Muscle of leg (tissue), 11 donors: ENCODE results near the gene CSF1R. TPM values are rescaled to one million over a fixed set of nuclear protein-coding genes. Genes with fewer than 3 reads are reported as not detected.
"Not testable (repeated sequence)": the region's sequence is repeated elsewhere in the genome, so short reads cannot be mapped to it uniquely, and the experiment has no call there.

Experiments used
- DNase-seq: peaks from one replicate; pipeline ENCODE4 v3.0.0; 2013
- H3K27ac ChIP-seq: one replicate; pipeline ENCODE4 v1.5.1; 2013; ENCODE audit warnings: mild to moderate bottlenecking, low read length, control low read depth
- H3K27me3 ChIP-seq: one replicate; pipeline ENCODE4 v1.6.1; 2013; ENCODE audit warnings: low read length; ENCODE audit not compliant: control insufficient read depth, insufficient read depth
- H3K36me3 ChIP-seq: one replicate; pipeline ENCODE4 v1.6.1; 2013; ENCODE audit warnings: low read length; ENCODE audit not compliant: control insufficient read depth, insufficient read depth
- H3K4me1 ChIP-seq: one replicate; pipeline ENCODE4 v1.6.1; 2013; ENCODE audit warnings: low read length; ENCODE audit not compliant: control insufficient read depth, insufficient read depth
- H3K4me3 ChIP-seq: one replicate; pipeline ENCODE4 v1.5.1; 2013; ENCODE audit warnings: low read length, control low read depth
- H3K9me3 ChIP-seq: replicated peaks from 2 replicates; pipeline ENCODE4 v1.6.1; 2013; ENCODE audit warnings: low read depth, low read length; ENCODE audit not compliant: control insufficient read depth
- WGBS: methylation state at CpG from one replicate; pipeline ENCODE4 v1.1.5; 2013; ENCODE audit warnings: missing lambda C conversion rate; ENCODE audit not compliant: insufficient coverage; 5-methylcytosine and 5-hydroxymethylcytosine counted together
- polyA plus RNA-seq, 8 donors: library from polyadenylated mRNA; unstranded; fragments of 120-200 nt; gene quantifications; one replicate each; pipeline versions ENCODE4 v1.2.1 to v1.2.3, GENCODE V29; 2013; ENCODE audit warnings: inconsistent platforms in 1 of 8, low replicate concordance in 1 of 8; ENCODE audit not compliant: insufficient read length in 8 of 8, insufficient read depth in 1 of 8
- total RNA-seq: library from RNA; stranded (reverse); fragments of 120-200 nt; gene quantifications from one replicate; pipeline ENCODE4 v1.2.4, GENCODE V29; 2013

The CSF1R gene
- total and polyA plus RNA-seq, 9 donors = 9.2 to 34.5 (median 27.3) TPM

- H3K27ac ChIP-seq = no peak overlapping the region
- H3K4me1 ChIP-seq = peaks cover 10% of the 10 kb centered on the region
- H3K9me3 ChIP-seq = no peaks in the 10 kb centered on the region
- H3K4me3 ChIP-seq = no peak overlapping the region
- 95% methylated on average over 9 of the region's 9 CpGs for WGBS
- DNase-seq = no peak
- no peaks in the 10 kb centered on the region for H3K27me3 ChIP-seq
- peaks cover 49% of the 10 kb centered on the region for H3K36me3 ChIP-seq
Observed at GRCh38 chr5:150056075-150056443, 30.3 kb downstream of the CSF1R start.

GRCh38 chr5:150055326-150056074, 30.9 kb downstream of the CSF1R start:
- Histone ChIP-seq H3K27ac (no peak overlapping the region), H3K4me1 (peaks cover 10% of the 10 kb centered on the region), H3K36me3 (peaks cover 53% of the 10 kb centered on the region), H3K9me3 (no peaks in the 10 kb centered on the region), H3K4me3 (no peak overlapping the region), H3K27me3 (no peaks in the 10 kb centered on the region)
- 86% methylated on average over 12 of the region's 14 CpGs for WGBS
- DNase-seq = no peak

GRCh38 chr5:150054569-150054968, 31.8 kb downstream of the CSF1R start:
- Histone ChIP-seq H3K9me3 (no peaks in the 10 kb centered on the region), H3K27me3 (no peaks in the 10 kb centered on the region), H3K27ac (no peak overlapping the region), H3K4me1 (peaks cover 10% of the 10 kb centered on the region), H3K4me3 (no peak overlapping the region), H3K36me3 (peaks cover 62% of the 10 kb centered on the region)
- no peak for DNase-seq
- 100% methylated on average over 1 of the region's 2 CpGs for WGBS

GRCh38 chr5:150053713-150054392, 32.5 kb downstream of the CSF1R start:
- WGBS = 83% methylated on average over 1 of the region's 14 CpGs

GRCh38 chr5:150052956-150053712, 33.2 kb downstream of the CSF1R start:
- no peak for DNase-seq
- Histone ChIP-seq H3K27me3 (no peaks in the 10 kb centered on the region), H3K9me3 (no peaks in the 10 kb centered on the region), H3K4me3 (no peak overlapping the region), H3K27ac (no peak overlapping the region), H3K36me3 (peaks cover 77% of the 10 kb centered on the region), H3K4me1 (peaks cover 5% of the 10 kb centered on the region)
- 84% methylated on average over 8 of the region's 9 CpGs for WGBS

More at GRCh38 chr5:150053713-150054392, 32.5 kb downstream of the CSF1R start:
- no peaks in the 10 kb centered on the region for H3K9me3 ChIP-seq
- H3K36me3 ChIP-seq = peaks cover 69% of the 10 kb centered on the region
- H3K4me3 ChIP-seq = no peak overlapping the region
- no peak for DNase-seq
- H3K27ac ChIP-seq = no peak overlapping the region
- H3K4me1 ChIP-seq = peaks cover 10% of the 10 kb centered on the region
- no peaks in the 10 kb centered on the region for H3K27me3 ChIP-seq

- Histone ChIP-seq H3K4me3 (no peak overlapping the region), H3K27ac (no peak overlapping the region), H3K36me3 (peaks cover 84% of the 10 kb centered on the region), H3K27me3 (no peaks in the 10 kb centered on the region), H3K4me1 (peaks cover 5% of the 10 kb centered on the region), H3K9me3 (no peaks in the 10 kb centered on the region)
- no peak for DNase-seq
- WGBS = 79% methylated on average over 6 of the region's 6 CpGs
Observed at GRCh38 chr5:150052226-150052955, 34.0 kb downstream of the CSF1R start.

- no peaks in the 10 kb centered on the region for H3K9me3 ChIP-seq
- peaks cover 5% of the 10 kb centered on the region for H3K4me1 ChIP-seq
- H3K27ac ChIP-seq = no peak overlapping the region
- DNase-seq = no peak
- H3K27me3 ChIP-seq = no peaks in the 10 kb centered on the region
- no peak overlapping the region for H3K4me3 ChIP-seq
- H3K36me3 ChIP-seq = peaks cover 90% of the 10 kb centered on the region
- 90% methylated on average over 17 of the region's 18 CpGs for WGBS
Observed at GRCh38 chr5:150051657-150052195, 34.6 kb downstream of the CSF1R start.

GRCh38 chr5:150050172-150050811, 36.1 kb downstream of the CSF1R start:
- H3K4me3 ChIP-seq, DNase-seq, H3K27ac ChIP-seq, H3K4me1 ChIP-seq, H3K9me3 ChIP-seq, H3K27me3 ChIP-seq: not testable (repeated sequence)
- H3K36me3 ChIP-seq = peaks cover 91% of the 10 kb centered on the region
- WGBS = 100% methylated on average over 3 of the region's 14 CpGs

GRCh38 chr5:150046031-150046430, 40.3 kb downstream of the CSF1R start:
- whole genome bisulfite sequencing = 100% methylated on average over 1 of the region's 6 CpGs
- H3K9me3 ChIP-seq = no peaks in the 10 kb centered on the region
- H3K4me1 ChIP-seq = peaks cover 10% of the 10 kb centered on the region
- no peak overlapping the region for H3K4me3 ChIP-seq
- no peak for DNase-seq
- peaks cover 86% of the 10 kb centered on the region for H3K36me3 ChIP-seq
- no peaks in the 10 kb centered on the region for H3K27me3 ChIP-seq
- H3K27ac ChIP-seq = no peak overlapping the region
